ENCODE results near the gene MOB4.

DNA sequence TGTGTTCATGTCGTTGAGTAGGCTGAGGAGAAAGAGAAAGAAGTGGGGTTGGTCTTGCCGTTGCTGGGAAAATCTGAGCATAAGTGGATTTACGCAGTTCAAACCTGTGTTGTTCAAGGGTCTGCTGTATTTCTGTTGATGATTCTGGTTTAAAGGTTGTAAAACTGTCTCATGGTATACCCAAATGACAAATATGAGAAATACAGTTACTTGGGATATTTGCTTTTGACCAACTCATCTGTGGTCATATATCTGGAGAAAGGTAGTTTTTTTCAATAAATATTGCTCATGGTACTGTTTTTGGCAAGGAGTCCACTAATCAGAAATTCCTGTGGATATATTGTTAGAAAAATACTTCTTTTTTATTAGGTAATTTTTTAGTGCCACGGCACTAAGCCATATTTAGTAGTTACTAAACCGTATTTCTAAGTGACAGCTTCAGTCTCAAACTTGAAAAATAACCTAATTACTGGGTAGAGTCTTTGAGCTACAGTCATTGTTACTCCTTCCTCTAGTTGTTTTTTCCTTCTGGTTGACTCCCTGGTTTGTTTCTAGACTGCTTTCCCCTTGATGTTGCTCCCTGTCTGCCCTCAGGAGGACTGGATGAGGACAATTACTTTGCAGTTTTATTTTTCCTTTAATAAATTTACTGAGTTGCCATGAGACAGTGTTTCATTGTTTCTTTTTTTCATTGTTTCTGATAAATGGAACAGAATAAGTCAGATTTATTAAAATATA lies 31.5 kb downstream of the MOB4 start:
- no peak for TF ChIP-seq CTCF (IDR thresholded peaks at IDR 0.05)
- TF ChIP-seq USF1 (IDR thresholded peaks at IDR 0.05; ENCODE audit: borderline replicate concordance, low read depth): no peak
- no peak for TF ChIP-seq YY1 (IDR thresholded peaks at IDR 0.05; ENCODE audit: low read depth)
- TF ChIP-seq, protein P1, sequence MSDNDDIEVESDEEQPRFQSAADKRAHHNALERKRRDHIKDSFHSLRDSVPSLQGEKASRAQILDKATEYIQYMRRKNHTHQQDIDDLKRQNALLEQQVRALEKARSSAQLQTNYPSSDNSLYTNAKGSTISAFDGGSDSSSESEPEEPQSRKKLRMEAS (IDR thresholded peaks at IDR 0.05; ENCODE audit: low read depth): no peak
- no peak for TF ChIP-seq RAD21 (IDR thresholded peaks at IDR 0.05; ENCODE audit: low read length)
- no peak for TF ChIP-seq FOXM1 (IDR thresholded peaks at IDR 0.05; ENCODE audit: low read depth)
- TF ChIP-seq, protein P2, sequence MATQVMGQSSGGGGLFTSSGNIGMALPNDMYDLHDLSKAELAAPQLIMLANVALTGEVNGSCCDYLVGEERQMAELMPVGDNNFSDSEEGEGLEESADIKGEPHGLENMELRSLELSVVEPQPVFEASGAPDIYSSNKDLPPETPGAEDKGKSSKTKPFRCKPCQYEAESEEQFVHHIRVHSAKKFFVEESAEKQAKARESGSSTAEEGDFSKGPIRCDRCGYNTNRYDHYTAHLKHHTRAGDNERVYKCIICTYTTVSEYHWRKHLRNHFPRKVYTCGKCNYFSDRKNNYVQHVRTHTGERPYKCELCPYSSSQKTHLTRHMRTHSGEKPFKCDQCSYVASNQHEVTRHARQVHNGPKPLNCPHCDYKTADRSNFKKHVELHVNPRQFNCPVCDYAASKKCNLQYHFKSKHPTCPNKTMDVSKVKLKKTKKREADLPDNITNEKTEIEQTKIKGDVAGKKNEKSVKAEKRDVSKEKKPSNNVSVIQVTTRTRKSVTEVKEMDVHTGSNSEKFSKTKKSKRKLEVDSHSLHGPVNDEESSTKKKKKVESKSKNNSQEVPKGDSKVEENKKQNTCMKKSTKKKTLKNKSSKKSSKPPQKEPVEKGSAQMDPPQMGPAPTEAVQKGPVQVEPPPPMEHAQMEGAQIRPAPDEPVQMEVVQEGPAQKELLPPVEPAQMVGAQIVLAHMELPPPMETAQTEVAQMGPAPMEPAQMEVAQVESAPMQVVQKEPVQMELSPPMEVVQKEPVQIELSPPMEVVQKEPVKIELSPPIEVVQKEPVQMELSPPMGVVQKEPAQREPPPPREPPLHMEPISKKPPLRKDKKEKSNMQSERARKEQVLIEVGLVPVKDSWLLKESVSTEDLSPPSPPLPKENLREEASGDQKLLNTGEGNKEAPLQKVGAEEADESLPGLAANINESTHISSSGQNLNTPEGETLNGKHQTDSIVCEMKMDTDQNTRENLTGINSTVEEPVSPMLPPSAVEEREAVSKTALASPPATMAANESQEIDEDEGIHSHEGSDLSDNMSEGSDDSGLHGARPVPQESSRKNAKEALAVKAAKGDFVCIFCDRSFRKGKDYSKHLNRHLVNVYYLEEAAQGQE (IDR thresholded peaks at IDR 0.05; ENCODE audit: low read depth, low read length): no peak
- TF ChIP-seq, protein P3, sequence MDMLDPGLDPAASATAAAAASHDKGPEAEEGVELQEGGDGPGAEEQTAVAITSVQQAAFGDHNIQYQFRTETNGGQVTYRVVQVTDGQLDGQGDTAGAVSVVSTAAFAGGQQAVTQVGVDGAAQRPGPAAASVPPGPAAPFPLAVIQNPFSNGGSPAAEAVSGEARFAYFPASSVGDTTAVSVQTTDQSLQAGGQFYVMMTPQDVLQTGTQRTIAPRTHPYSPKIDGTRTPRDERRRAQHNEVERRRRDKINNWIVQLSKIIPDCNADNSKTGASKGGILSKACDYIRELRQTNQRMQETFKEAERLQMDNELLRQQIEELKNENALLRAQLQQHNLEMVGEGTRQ (IDR thresholded peaks at IDR 0.05; ENCODE audit: borderline replicate concordance, low read depth, low read length): no peak
- no peak for TF ChIP-seq MXI1 (IDR thresholded peaks at IDR 0.05; ENCODE audit: low read depth, low read length)
- TF ChIP-seq CHD2 (IDR thresholded peaks at IDR 0.05; ENCODE audit: low read length, partially characterized antibody): no peak
- no peak for TF ChIP-seq GABPA (IDR thresholded peaks at IDR 0.05; ENCODE audit: low read depth)
